Thoracic aorta (tissue), 2 donors: ENCODE data around the gene SLC6A5. TPM values are rescaled to one million over a fixed set of nuclear protein-coding genes. Genes with fewer than 3 reads are reported as not detected.
"Not testable (repeated sequence)": the region's sequence is repeated elsewhere in the genome, so short reads cannot be mapped to it uniquely, and the experiment has no call there.

Source experiments
- ATAC-seq: fragments of 150-250 bp; one replicate; pipeline ENCODE4 v1.8.0; 2017; ENCODE audit warnings: low read depth; ENCODE audit not compliant: insufficient number of reproducible peaks, low FRiP score
- DNase-seq: peaks from one replicate; pipeline ENCODE4 v3.0.0-alpha.2; 2020; ENCODE audit warnings: low spot score
- H3K27ac ChIP-seq, 2 donors: fragments of 200-600 bp; sonication (generic); 1 replicate in 1 of 2; 2 replicates in 1 of 2; pipeline ENCODE4 v1.5.1; 2016; ENCODE audit warnings: mild to moderate bottlenecking in 2 of 2, moderate library complexity in 2 of 2
- H3K27me3 ChIP-seq: fragments of 200-600 bp; sonication (generic); replicated peaks from 2 replicates; pipeline ENCODE4 v1.6.0; 2016; ENCODE audit warnings: mild to moderate bottlenecking; ENCODE audit not compliant: insufficient read depth
- H3K36me3 ChIP-seq: fragments of 200-600 bp; sonication (generic); one replicate; pipeline ENCODE4 v1.5.1; 2016
- H3K4me1 ChIP-seq, 2 donors: fragments of 200-600 bp; sonication (generic); 1 replicate in 1 of 2; 2 replicates in 1 of 2; pipeline versions ENCODE4 v1.5.1 to v1.6.0; 2016; ENCODE audit warnings: low read depth in 2 of 2, mild to moderate bottlenecking in 1 of 2; ENCODE audit not compliant: control insufficient read depth in 1 of 2
- H3K4me3 ChIP-seq: fragments of 200-600 bp; sonication (generic); 2 replicates; pipeline ENCODE4 v1.5.1; 2016; ENCODE audit warnings: mild to moderate bottlenecking
- H3K9me3 ChIP-seq: fragments of 200-600 bp; sonication (generic); 2 replicates; pipeline ENCODE4 v1.5.1; 2016
- total RNA-seq, 2 donors: library from RNA; depleted of rRNA; stranded (reverse); fragments of >200 nt; gene quantifications; one replicate each; pipeline versions ENCODE4 v1.1.0 to v1.2.3, GENCODE V29; 2016
- TF ChIP-seq, protein P1 (sequence below): fragments of 200-600 bp; sonication (generic); IDR thresholded peaks from one replicate; pipeline ENCODE4 v1.5.1; 2019; ENCODE audit warnings: antibody characterized with exemption

SLC6A5 gene
- not detected for total RNA-seq

GRCh38 chr11:20599221-20600019, at the start of gene SLC6A5:
Gene SLC6A5 (plus strand): TSS chr11:20599608. CDS start chr11:20599673, 65 bp downstream.
- TF ChIP-seq, protein P1, sequence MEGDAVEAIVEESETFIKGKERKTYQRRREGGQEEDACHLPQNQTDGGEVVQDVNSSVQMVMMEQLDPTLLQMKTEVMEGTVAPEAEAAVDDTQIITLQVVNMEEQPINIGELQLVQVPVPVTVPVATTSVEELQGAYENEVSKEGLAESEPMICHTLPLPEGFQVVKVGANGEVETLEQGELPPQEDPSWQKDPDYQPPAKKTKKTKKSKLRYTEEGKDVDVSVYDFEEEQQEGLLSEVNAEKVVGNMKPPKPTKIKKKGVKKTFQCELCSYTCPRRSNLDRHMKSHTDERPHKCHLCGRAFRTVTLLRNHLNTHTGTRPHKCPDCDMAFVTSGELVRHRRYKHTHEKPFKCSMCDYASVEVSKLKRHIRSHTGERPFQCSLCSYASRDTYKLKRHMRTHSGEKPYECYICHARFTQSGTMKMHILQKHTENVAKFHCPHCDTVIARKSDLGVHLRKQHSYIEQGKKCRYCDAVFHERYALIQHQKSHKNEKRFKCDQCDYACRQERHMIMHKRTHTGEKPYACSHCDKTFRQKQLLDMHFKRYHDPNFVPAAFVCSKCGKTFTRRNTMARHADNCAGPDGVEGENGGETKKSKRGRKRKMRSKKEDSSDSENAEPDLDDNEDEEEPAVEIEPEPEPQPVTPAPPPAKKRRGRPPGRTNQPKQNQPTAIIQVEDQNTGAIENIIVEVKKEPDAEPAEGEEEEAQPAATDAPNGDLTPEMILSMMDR = no peak
- H3K27me3 ChIP-seq = peaks cover 15% of the 10 kb centered on the region

DNA sequence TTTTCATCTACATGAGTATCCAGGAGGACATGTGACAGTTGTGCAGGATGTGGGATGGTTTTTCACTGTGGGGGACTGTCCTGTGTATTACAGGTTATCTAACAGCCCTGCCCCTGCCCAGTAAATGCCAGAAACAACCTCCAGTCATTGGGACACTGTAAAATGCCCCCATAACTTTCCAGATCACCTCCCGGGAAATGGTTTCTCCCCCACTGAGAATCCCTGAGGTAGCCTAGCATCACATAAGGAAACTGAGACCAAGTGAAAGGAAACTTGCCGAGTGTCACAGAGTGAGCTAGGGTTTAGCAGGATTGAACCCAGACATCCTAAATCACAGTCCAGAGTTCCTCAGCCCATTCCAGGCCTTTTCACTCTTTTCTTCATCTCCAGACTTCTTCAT, 48.3 kb upstream of the SLC6A5 start:
- Histone ChIP-seq H3K36me3 (no peaks in the 10 kb centered on the region), H3K4me3 (no peak overlapping the region), H3K27ac (no peak overlapping the region), H3K9me3 (no peaks in the 10 kb centered on the region), H3K27me3 (no peaks in the 10 kb centered on the region), H3K4me1 (no peaks in the 10 kb centered on the region)
- DNase-seq = no peak
- no peak for ATAC-seq
- TF ChIP-seq, protein P1 = no peak

More at GRCh38 chr11:20599221-20600019, at the start of gene SLC6A5:
- Histone ChIP-seq H3K9me3 (no peaks in the 10 kb centered on the region), H3K27ac (no peak within 1 kb of the TSS), H3K4me1 (peaks cover 0 to 10% of the 10 kb centered on the region in 2 donors), H3K4me3 (no peak within 1 kb of the TSS), H3K36me3 (no peaks in the 10 kb centered on the region)
- ATAC-seq = no peak
- DNase-seq = no peak

GRCh38 chr11:20555783-20556182, 43.6 kb upstream of the SLC6A5 start:
- no peak for ATAC-seq

DNA sequence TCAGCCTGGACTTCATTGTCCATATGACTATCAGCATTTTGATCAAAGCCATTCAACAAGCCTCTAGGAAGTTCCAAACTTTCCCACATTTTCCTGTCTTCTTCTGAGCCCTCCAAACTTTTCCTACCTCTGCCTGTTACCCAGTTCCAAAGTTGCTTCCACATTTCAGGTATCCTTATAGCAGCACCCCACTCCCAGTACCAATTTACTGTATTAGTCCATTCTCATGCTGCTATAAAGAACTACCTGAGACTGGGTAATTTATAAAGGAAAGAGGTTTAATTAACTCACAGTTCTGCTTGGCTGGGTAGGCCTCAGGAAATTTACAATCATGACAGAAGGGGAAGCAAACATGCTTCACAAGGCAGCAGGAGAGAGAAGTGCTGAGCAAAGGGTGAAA, 43.0 kb upstream of the SLC6A5 start:
- not testable (repeated sequence) for H3K27ac ChIP-seq, H3K4me3 ChIP-seq, DNase-seq, H3K4me1 ChIP-seq, H3K9me3 ChIP-seq, ATAC-seq, H3K27me3 ChIP-seq, H3K36me3 ChIP-seq

More at GRCh38 chr11:20555783-20556182, 43.6 kb upstream of the SLC6A5 start:
- H3K27ac ChIP-seq = no peak overlapping the region
- no peak for DNase-seq
- H3K36me3 ChIP-seq = no peaks in the 10 kb centered on the region
- H3K4me1 ChIP-seq = no peaks in the 10 kb centered on the region
- TF ChIP-seq, protein P1 = no peak
- H3K4me3 ChIP-seq = no peak overlapping the region
- H3K27me3 ChIP-seq = no peaks in the 10 kb centered on the region
- no peaks in the 10 kb centered on the region for H3K9me3 ChIP-seq

- H3K9me3 ChIP-seq = no peaks in the 10 kb centered on the region
Measured at GRCh38 chr11:20558741-20559140, 40.7 kb upstream of the SLC6A5 start.

More at GRCh38 chr11:20558741-20559140, 40.7 kb upstream of the SLC6A5 start:
- no peak for ATAC-seq
- Histone ChIP-seq H3K27ac (no peak overlapping the region), H3K36me3 (no peaks in the 10 kb centered on the region), H3K27me3 (no peaks in the 10 kb centered on the region), H3K4me1 (no peaks in the 10 kb centered on the region), H3K4me3 (no peak overlapping the region)
- TF ChIP-seq, protein P1 = no peak
- no peak for DNase-seq
